Measurements from ENCODE around the gene FGF16. TPM values are rescaled to one million over a fixed set of nuclear protein-coding genes. Genes with fewer than 3 reads are reported as not detected.

The FGF16 gene
- total RNA-seq, 1 experiment from 2014 or later = not detected

DNA sequence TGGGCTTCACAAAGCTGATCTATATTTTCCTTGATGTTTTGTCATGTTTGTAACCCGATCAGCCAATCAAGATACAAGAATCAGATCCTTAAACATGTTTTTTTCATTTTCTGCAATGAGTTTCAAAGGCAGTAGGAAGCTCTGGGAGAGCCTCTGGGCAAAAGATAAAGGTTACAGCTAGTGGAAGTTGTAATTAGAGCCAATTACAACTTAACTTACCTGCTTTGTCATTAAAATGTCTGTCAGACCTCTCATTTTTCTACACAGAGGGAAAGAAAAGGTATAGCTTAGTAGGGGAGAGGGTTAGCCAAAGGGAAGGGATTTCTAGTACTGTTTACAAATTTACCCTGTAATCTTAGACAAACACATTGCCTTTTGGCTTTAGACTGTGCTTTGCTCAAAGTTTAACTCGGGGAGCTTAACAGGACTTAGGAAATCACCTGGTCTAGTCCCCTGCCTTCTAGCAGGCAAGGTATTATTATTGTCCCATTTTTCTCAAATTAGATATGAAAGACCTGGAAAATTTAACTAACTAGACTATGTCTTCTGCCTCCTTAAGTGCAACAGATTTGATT is 55.8 kb downstream of the FGF16 start:
- Histone ChIP-seq H3K27me3 (ENCODE audit: control insufficient read depth, insufficient read depth, low read length) (no peaks in the 10 kb centered on the region), H3K9me3 (ENCODE audit: control insufficient read depth, insufficient read depth, low read depth, low read length) (no peaks in the 10 kb centered on the region), H3K27ac (ENCODE audit: low read length) (no peak overlapping the region), H3K4me1 (ENCODE audit: control insufficient read depth, insufficient read depth, low read length) (no peaks in the 10 kb centered on the region), H3K36me3 (ENCODE audit: control insufficient read depth, insufficient read depth, low read length) (no peaks in the 10 kb centered on the region; the same call in 1 of the 2 replicates), H3K4me3 (ENCODE audit: low read depth in 2 of 2, low read length in 2 of 2) (no peak overlapping the region)
- ChIA-PET CTCF (no interaction called here), POLR2A (no interaction called here)
- intact Hi-C loops (cut with micrococcal nuclease; ENCODE audit: unreplicated experiment) = no loop called here
- ATAC-seq (no peak), DNase-seq (ENCODE audit: low read depth, low spot score) (no peak)
- in situ Hi-C loops (cut with HindIII; ENCODE audit: low pct_unique_long_range_greater_than_20kb, low sequenced_read_pairs) = no loop called here
- BruUV-seq (replicated peaks) = no TSS peak
- no peak for TF ChIP-seq TCF7L2 (IDR thresholded peaks at IDR 0.05; ENCODE audit: low read depth, low read length)
- no peak for TF ChIP-seq POLR2AphosphoS5 (IDR thresholded peaks at IDR 0.05; ENCODE audit: low read depth, low read length)
- TF ChIP-seq, protein P1, sequence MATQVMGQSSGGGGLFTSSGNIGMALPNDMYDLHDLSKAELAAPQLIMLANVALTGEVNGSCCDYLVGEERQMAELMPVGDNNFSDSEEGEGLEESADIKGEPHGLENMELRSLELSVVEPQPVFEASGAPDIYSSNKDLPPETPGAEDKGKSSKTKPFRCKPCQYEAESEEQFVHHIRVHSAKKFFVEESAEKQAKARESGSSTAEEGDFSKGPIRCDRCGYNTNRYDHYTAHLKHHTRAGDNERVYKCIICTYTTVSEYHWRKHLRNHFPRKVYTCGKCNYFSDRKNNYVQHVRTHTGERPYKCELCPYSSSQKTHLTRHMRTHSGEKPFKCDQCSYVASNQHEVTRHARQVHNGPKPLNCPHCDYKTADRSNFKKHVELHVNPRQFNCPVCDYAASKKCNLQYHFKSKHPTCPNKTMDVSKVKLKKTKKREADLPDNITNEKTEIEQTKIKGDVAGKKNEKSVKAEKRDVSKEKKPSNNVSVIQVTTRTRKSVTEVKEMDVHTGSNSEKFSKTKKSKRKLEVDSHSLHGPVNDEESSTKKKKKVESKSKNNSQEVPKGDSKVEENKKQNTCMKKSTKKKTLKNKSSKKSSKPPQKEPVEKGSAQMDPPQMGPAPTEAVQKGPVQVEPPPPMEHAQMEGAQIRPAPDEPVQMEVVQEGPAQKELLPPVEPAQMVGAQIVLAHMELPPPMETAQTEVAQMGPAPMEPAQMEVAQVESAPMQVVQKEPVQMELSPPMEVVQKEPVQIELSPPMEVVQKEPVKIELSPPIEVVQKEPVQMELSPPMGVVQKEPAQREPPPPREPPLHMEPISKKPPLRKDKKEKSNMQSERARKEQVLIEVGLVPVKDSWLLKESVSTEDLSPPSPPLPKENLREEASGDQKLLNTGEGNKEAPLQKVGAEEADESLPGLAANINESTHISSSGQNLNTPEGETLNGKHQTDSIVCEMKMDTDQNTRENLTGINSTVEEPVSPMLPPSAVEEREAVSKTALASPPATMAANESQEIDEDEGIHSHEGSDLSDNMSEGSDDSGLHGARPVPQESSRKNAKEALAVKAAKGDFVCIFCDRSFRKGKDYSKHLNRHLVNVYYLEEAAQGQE (IDR thresholded peaks at IDR 0.05; ENCODE audit: insufficient read depth in 1 of 2, low read depth in 2 of 2, low read length in 1 of 2) = no peak
- no peak for TF ChIP-seq SIN3A (IDR thresholded peaks at IDR 0.05; ENCODE audit: borderline replicate concordance, insufficient read depth, low read depth, low read length)
- TF ChIP-seq, protein P2, sequence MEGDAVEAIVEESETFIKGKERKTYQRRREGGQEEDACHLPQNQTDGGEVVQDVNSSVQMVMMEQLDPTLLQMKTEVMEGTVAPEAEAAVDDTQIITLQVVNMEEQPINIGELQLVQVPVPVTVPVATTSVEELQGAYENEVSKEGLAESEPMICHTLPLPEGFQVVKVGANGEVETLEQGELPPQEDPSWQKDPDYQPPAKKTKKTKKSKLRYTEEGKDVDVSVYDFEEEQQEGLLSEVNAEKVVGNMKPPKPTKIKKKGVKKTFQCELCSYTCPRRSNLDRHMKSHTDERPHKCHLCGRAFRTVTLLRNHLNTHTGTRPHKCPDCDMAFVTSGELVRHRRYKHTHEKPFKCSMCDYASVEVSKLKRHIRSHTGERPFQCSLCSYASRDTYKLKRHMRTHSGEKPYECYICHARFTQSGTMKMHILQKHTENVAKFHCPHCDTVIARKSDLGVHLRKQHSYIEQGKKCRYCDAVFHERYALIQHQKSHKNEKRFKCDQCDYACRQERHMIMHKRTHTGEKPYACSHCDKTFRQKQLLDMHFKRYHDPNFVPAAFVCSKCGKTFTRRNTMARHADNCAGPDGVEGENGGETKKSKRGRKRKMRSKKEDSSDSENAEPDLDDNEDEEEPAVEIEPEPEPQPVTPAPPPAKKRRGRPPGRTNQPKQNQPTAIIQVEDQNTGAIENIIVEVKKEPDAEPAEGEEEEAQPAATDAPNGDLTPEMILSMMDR (IDR thresholded peaks at IDR 0.05) = no peak

DNA sequence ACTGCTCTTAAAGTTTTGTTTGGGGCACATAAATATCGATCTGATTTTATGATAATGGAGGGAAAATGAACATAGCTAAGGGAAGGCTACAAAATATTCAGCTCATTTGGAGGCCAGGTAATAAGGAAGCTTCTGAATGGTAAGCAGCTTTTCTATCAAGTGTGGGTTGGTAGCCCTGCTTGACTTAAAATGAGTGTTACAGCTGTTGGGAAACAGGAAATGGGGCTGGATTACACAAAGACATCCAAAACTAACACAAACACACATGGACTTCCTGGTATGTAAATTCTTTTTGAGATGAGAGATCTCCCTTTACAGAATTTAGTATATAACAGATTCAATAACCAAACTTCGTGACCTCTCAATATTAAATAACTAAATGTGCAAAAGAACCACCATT is 58.0 kb downstream of the FGF16 start:
- Histone ChIP-seq H3K27me3 (ENCODE audit: control insufficient read depth, insufficient read depth, low read length) (no peaks in the 10 kb centered on the region), H3K4me1 (ENCODE audit: control insufficient read depth, insufficient read depth, low read length) (no peaks in the 10 kb centered on the region), H3K4me3 (ENCODE audit: low read depth in 2 of 2, low read length in 2 of 2) (no peak overlapping the region), H3K27ac (ENCODE audit: low read length) (no peak overlapping the region), H3K9me3 (ENCODE audit: control insufficient read depth, insufficient read depth, low read depth, low read length) (no peaks in the 10 kb centered on the region), H3K36me3 (ENCODE audit: control insufficient read depth, insufficient read depth, low read length) (no peaks in the 10 kb centered on the region; the same call in 1 of the 2 replicates)
- no peak for TF ChIP-seq POLR2AphosphoS5 (IDR thresholded peaks at IDR 0.05; ENCODE audit: low read depth, low read length)
- TF ChIP-seq, protein P1 (IDR thresholded peaks at IDR 0.05; ENCODE audit: insufficient read depth in 1 of 2, low read depth in 2 of 2, low read length in 1 of 2) = no peak
- no peak for TF ChIP-seq TCF7L2 (IDR thresholded peaks at IDR 0.05; ENCODE audit: low read depth, low read length)
- TF ChIP-seq SIN3A (IDR thresholded peaks at IDR 0.05; ENCODE audit: borderline replicate concordance, insufficient read depth, low read depth, low read length) = no peak
- TF ChIP-seq, protein P2 (IDR thresholded peaks at IDR 0.05) = no peak
- no TSS peak for BruUV-seq (replicated peaks)
- intact Hi-C loops (cut with micrococcal nuclease; ENCODE audit: unreplicated experiment) (no loop called here), in situ Hi-C loops (cut with HindIII; ENCODE audit: low pct_unique_long_range_greater_than_20kb, low sequenced_read_pairs) (no loop called here)
- ATAC-seq = no peak
- CTCF ChIA-PET = no interaction called here
- DNase-seq (ENCODE audit: low read depth, low spot score) = no peak
- POLR2A ChIA-PET = no interaction called here

Measured in Panc1 (cell line).